ENCODE results near the gene DNAH1.

The DNAH1 gene

DNA sequence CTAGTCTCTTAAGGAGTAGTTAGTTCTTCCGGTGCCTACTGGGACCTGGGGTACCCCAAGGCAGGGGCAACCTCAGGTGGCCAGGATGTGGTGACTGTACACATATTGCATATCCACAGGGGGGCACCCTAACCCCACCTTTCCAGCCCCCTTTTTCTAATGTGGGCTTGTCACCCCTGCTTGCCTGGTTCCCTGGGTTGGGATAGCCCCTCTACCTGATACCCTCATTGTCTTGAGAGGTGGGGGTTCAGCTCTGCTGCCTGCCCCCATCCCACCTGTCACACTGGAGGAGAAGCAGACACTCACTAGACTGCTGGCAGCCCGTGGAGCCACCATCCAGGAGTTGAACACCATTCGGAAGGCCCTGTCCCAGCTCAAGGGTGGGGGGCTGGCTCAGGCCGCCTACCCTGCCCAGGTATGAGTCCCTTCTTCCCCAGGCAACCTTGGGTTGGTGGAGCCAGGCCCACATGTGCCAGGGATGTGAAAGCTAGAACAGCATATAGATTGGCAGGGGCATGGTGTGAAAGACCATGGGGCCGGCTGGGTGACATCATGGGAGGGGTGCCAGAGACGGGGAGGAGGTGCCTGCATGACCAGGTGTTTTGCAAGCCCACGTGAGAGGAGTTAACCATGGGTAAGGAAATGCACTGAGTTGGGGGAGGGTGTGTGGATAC, 24.5 kb upstream of the DNAH1 start:
- DNase-seq, result peak in 2 of 14 donors; percentile 19 to 38

DNA sequence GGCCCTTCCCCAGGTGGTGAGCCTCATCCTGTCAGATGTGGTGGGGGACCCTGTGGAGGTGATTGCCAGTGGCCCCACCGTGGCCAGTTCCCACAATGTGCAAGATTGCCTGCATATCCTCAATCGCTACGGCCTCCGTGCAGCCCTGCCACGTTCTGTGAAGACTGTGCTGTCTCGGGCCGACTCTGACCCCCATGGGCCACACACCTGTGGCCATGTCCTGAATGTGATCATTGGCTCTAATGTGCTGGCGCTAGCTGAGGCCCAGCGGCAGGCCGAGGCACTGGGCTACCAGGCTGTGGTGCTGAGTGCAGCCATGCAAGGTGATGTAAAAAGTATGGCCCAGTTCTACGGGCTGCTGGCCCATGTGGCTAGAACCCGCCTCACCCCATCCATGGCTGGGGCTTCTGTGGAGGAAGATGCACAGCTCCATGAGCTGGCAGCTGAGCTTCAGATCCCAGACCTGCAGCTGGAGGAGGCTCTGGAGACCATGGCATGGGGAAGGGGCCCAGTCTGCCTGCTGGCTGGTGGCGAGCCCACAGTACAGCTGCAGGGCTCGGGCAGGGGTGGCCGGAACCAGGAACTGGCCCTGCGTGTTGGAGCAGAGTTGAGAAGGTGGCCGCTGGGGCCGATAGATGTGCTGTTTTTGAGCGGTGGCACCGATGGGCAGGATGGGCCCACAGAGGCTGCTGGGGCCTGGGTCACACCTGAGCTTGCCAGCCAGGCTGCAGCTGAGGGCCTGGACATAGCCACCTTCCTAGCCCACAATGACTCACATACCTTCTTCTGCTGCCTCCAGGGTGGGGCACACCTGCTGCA, 23.7 kb upstream of the DNAH1 start:
- no peak for DNase-seq

DNA sequence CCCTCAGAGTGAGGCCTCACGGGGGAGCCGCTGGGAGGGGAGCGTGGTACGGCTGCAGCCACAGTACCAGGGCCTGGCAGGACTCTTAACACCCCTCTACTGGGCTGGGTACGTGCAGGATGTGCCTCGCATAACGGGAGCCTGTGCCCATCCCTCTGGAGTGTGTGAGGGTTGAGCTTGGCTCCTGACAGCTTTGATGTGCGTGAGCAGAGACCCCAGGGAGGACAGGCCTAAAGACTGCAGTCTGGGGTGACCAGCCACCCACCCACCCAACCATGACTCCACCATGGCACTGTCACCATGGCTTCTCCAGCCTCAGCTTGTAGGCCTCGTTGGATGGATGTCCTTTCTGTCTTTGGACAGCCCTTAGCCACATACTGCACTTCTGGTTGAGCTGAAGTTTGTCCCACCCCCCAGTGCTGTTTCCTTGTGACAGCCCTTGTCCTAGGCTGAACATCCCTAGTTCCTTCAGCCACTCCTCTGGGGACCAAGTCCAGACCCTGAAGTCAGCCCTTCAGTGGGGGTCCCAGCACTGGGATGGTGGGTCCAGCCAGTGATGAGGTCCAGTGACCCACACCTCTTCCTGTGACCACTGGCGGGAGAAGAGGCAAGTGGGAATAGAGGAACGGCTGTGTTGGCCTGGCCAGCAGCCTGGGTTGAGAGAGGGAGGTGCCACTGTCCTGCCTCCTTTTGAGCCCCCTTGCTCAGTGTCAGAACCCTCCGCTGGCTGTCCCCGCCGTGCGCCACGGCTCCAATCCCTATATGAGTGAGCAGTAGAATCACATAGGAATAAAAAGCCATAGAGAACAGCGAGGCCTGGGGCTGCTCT, 22.4 kb upstream of the DNAH1 start:
- DNase-seq, result no peak

DNA sequence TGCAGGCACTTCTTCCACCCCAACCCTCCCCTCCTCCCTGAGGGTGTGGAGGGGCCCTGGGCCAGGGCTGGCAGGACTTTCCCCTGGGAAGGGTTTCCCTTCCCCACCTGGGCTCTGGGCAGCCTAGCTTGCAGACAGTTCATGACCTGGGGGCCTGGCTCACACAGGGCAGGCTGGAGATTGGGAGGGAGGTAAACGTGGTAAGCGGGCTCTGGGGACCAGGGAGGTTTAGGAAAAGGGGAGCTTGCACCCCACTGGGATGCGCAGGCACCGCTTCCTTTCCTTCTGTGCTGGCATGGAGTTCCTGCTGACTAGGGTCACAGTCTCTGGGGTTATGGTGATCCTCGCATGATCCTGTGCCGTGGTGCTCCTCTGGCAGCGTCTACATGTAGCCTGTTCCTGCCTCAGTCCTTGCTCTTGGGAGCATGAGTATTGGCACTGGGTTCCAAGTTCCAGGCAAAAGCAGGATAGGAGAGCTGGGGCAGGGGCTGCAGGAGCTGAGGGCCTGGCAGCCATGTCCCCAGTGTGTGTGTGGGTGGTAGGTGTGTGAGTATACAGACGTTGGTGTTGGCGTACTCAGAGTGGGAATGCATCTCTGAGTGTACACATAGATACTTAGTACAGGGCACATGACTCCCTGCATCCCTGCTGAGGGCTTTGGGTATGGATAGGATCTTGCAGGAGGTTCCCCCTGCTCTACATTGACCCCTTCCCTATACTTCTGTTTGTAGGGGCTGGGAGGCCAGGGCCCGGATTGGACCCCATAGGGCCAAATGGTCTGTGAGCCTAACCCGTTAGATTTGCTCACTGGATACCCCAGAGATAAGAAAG, 21.6 kb upstream of the DNAH1 start:
- DNase-seq, result no peak

DNA sequence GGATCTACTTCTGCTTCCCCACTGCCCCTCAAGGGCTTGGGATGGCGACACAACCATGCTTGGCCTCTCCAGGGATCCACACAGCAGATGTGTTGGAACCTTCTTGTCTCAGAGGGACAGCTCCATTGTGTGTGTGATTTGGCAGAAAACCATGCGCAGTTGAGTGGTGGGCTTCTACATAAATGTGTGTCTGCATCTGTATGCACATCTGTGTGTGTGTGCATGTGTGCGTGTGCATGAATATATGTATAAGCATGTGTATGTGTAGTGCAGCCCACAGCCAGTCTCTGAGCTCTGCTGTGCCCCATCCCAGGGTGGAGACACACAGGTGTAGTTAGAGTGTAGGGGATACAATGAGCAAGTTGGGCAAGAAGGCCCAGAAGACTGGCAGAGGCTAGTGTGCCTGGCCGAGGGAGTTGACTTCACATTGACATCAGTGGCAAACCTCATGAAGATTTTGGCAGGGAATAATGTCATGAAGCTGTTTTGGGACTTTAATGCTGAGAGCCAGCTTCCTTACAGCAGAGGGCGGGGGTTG, 20.4 kb upstream of the DNAH1 start:
- DNase-seq, result no peak

DNA sequence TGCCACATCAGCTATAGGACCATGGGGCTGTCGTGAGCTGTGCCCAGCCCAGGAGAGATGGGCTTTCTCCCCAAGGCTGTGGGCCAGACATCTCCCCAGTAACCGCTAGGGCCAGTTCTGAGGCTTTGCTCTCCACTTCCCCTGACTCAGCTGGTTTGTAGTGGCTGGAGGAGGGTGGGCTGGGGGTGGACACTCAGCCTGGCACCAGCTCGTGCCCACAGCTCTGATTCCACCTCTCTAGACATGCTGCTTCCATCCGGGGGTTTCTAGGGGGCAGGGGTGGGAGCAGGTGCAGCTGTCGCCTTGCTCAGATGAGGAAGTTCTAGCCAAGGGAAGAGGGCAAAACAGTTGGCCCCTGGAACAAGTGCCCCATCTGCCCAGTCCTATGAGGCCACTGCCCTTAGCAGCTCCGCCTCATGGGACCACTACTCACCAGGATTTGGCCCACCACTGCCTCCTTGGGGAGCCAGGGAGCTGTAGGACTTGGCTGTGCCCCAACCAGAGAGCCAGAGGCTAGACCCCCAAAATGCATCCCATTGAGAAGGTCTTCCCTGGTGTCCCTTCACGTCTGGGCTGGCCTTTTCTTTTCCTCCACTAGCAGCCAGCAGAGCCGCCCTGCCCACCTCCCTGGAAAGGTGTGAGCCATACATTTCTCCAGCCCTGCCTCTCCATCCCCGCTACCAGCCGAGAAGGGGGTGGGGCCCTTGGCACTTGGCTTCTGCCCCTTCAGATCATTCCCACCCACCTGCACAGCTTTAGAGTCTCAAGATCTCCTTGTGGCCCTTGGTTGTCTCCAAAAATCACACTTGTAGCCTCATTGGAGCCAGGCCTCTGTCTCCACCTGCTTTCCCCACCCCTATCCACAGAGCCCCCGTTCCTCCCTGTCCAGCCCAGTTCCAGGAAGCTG, 18.6 kb upstream of the DNAH1 start:
- DNase-seq, result no peak

DNA sequence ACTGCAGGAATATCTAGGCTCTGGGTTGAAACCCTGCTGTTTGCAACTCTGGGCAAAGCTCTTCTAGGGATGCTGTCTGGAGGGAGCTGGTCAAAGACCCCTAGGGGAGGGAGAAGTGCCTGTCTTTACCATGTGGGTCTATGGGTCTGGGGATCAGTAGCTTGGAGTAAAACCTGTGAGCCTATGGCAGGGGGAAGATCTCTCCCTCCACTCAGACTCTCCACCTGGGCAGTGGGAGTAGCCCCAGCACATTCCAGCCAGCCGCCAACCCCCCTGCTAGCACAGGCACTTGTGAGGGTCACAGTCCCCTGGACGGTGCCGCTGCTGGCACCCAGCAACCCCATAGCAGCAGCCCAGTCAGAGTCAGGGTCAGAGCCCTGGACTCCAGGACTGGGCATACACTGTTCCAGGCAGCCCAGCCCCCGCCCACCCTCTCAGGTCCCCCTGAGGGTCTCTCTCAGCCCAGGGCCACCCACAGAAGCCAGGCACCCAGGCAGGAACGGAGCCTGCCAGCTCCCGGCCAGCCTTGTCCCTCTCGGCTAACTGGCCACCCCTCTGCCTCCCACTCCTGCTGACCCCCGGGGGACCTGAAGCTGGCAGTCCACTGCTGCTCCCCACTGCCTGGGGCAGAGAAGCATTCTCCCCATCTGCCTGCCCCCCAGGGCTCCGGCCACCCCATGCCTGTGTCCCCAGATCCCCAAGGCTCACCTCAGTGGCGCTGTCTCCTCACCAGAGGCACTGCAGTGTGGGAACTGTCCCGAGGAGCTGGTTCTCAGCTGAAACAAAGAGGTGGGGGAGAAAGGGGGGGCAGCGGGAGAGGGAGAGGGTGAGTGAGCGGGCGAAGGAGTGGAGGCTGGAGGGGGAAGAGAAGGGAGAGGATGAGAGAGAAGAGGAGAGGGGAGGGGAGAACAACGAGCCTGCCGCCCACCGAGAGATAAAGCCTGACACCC, 17.7 kb upstream of the DNAH1 start:
- DNase-seq, result peak in 1 of 14 donors; percentile 19

DNA sequence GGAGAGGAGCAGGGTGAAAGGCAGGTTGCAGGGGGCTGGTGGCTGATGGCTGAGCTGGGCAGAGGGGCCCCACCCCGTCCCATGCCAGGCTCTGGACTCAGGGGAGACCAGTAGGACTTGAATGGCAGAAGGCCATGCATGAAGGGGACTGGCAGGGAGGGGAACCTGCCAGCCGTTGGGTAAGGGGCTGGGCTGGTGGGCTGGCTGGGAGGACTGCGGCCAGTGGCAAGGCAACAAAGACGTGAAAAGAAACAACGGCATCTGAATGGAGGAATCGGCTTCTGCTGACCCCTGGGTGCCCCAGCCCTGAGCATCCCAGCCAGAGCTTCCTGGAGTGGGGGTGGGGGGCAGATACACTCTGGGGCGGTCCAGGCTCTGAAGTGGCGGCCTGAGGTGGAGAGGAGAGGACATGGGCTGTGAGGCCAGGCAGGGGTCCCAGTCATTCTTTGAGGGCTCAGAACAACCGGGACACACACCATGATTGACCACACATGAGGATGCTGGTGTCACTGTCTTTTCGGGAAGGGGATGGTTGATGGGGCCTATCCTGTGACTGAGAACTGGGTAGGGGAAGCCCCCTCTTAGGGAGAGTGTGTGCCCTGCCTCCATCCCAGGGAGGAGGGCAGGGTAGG, 16.8 kb upstream of the DNAH1 start:
- no peak for DNase-seq

DNA sequence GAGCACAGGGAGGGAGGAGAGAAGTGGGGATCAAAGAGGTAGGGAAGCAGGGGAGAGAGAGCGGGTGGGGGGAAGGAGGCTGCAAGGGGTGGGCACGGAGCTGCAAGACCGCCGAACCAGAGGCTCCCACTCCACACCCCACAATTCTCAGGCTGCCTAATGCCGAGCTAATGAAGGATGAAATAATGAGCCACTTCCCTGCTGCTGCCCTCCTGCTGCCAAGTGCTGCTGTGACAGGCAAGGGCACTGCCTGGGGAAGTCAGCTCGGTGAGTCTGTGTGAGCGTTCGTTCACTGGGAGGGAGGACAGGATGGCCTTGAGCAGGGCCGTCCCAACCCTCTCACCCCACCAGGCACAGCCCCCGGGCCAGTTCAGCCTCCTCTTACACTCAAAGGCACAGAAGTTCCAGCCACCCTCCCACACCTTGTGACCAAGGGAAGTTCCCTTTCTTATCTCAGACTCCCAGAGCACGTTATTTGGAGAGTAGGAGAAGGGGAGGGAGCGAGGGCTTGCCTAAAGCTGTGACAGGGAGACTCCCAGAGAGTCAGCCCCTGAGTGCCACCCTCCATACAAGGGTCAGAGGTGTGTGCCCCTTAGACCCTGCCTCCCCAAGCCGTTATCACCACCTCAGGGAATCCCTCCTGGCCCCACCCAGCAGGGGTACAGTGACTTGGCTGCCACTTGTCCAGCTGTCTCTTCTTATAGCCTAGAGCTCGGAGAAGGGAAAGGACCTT, 16.1 kb upstream of the DNAH1 start:
- DNase-seq, result no peak

DNA sequence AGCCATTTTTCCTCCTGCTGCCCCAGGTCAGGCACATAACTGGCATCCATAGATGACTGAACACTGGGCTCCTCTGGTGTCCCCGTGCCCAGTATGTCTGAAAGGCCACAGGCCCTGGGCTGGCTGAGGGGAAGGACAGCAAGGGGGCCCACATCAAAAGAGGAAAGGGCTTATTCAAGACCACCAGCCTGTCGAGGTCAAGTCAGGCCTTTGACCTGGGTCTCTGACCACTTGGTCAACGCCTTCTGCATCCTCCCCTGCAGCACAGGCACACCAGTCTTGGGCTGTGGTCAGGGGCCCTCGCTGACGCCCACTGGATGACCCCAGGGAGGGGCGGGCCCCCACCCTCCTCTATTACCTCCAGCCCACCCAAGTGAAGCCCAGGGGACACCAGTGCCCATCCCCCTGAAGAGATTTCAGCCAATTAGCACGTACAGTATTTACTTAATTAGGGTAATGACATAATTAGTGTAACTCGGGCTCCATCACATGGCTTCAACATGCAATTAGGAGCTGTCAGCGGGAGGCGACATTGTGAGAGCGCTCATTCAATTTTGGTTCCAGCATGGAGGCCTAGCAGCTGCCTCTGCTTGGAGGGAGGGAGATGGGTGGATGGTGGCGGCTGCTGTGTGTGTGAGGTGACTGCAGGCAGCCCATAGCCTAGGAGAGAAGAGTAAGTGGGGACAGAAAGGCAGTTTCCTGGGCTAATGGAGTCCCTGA, 13.5 kb upstream of the DNAH1 start:
- DNase-seq, result no peak

DNA sequence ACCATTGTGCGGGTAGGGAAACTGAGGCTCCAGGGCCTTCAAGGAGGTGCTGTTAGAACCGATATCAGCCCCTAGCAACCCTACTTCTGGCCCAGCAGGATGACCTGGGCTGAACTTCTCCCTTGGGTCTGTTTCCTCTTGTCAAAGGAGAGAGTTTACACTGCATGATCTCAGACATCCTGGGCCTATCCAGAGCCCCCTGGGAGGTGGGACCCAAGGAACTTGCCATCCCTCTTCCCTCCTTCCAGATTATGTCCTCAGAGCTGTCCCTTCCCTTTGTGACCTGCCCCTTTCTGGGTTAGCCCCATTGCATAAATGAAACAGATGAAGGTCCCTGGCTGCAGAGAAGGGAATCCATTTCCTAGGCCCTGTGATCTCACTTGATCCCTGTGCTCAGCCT, 12.3 kb upstream of the DNAH1 start:
- DNase-seq, result no peak

DNA sequence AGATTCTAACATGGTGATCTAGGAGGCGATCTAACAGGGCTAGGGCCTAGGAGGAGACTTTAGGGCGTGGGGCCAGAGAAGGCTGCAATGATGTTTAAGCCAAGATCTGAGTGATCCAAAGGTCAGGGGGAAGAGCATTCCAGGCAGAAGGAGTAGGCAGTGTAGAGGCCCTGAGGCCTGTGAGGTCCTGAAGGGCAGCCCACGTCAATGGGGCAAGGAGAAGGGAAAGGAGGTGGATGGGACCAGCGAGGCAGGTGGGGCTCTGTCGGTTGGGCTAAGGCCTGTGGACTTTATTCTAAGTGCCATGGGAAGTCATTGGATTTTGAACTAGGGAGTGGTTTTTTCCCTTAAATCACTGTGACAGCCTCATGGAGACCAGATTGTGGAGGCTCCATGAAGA, 10.2 kb upstream of the DNAH1 start:
- no peak for DNase-seq

DNA sequence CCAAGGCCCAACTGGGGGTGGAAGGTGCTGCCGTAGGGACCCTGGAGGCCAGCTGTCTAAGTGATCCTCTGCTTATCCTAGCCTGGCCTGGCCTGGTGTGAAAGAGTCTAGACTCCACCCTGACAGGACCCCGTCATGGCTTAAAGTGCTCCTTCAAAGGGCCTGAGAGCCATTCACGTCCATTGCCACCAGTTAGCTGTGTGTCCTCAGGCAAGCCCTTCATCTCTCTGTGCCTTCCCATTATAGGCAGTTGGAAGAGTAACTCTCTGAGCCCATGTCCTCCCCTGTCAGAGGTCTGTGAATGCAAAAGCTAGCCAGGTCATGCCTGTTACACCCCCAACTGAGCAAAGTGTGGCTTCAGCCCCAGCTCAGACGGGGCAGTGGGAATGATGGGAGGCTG, 9.1 kb upstream of the DNAH1 start:
- no peak for DNase-seq

DNA sequence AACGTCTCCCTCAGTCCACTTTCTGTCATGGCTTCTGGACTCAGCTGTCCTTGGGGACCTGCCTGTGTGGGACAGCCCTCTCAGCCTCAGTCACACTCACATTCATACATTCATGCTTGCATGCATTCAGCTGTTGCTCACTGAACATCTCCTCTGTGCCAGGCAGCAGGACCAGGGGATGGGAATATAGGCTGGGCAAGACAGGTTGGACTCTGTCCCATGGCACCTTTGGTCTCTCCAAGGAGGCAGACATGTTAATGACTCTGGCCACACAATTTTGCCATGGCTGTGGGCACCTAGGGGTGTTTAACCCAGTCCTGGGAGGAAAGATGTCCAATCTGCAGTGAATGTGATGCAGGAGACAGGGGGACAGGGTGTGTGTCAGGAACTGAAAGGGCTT, 7.8 kb upstream of the DNAH1 start:
- no peak for DNase-seq

DNA sequence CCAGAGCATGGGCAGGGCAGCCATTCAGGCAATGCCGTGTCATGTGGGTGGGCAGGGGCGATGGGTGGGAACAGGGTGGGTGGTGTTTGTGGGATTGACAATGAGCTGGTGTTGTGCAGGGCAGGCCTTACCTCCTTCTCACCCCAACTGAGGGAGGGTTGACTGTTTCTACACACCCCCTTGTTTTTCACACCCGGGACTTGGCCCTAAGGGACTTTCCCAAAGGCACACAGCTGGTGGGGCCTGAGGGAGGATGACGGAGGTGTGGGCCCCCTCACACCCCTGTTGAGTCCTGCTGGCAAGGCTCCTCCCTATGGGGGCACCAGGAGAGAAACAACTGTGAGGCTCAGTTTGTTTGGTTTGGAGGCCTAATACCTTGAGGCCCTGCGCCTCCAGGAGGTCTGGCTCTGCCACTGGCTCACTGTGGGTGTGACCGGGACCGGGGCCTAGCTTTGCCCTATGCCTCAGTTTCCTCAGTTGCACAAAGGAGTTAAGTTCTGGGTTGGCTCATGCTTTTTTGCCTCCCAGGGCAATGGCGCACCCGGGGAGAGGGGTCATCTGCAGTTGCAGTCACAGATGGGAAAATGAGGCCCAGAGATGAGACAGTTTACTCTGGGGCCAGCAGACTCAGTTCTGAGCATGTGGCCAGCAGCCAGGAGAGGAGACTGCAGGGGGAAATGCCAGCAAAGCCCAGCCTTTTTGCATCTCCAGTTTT, 5.1 kb upstream of the DNAH1 start:
- no peak for DNase-seq

DNA sequence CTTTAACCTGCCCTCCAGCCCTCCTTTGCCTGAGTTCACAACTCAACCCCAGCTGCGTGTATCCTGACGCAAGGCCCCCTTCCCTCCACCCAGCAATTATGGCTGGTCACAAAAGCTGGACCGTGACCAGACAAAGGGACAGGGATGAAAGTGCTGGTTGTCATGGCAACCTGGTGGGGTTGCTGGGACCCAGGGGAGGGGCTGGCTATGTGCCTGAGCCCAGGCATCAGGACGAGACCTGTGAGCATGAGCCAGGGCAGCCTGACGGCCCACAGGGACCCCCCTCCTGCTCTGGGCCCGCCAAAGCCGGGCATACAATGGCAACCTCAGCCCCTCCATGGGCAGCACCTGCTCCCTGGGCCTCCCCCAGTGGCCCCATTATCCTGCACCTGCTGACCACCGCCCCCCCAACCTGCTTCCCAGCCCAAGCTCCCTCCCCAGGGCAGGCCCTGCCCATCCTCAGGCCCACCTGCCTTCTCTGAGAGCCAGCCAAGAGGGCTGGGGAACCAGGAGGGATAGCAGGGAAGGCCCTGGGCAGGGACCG, 4.5 kb upstream of the DNAH1 start:
- DNase-seq, result peak in 1 of 14 donors; percentile 22
